H1 (cell line): Measurements from ENCODE around the gene VPS13C. TPM values are rescaled to one million over a fixed set of nuclear protein-coding genes. Genes with fewer than 3 reads are reported as not detected.

Experiments used
- CTCF ChIA-PET: fragments of 300-600 bp; sonication (Branson Sonifier 250); formaldehyde crosslinking; loops from one replicate; lab custom pipeline; 2021; ENCODE audit not compliant: partially characterized antibody; lab: Charles Lee
- POLR2A ChIA-PET: fragments of 300-600 bp; sonication (Branson Sonifier 250); formaldehyde crosslinking; loops from one replicate; lab custom pipeline; 2021; ENCODE audit warnings: inconsistent platforms; ENCODE audit not compliant: partially characterized antibody; lab: Charles Lee
- DNase-seq, 2 experiments: peaks; one replicate each; pipeline versions ENCODE4 v3.0.0 to v3.0.0-alpha.2; 2010 to 2022; ENCODE audit warnings: low spot score in 2 of 2, low read depth in 1 of 2, mixed read lengths in 1 of 2
- FAIRE-seq: peaks from 2 replicates; lab custom pipeline; 2011; peaks lifted over from hg19 to GRCh38; lab: Jason Lieb, UNC
- H2AFZ ChIP-seq: 2 replicates; pipeline ENCODE4 v1.8.1; 2012; ENCODE audit warnings: low read length, inconsistent platforms
- H2AK5ac ChIP-seq: 2 replicates; pipeline ENCODE4 v1.6.1; 2013; ENCODE audit warnings: low read depth, low read length
- H2BK120ac ChIP-seq: replicated peaks from 2 replicates; pipeline ENCODE3; 2013; ENCODE audit warnings: low read depth, low read length, inconsistent platforms
- H2BK12ac ChIP-seq: 2 replicates; pipeline ENCODE4 v1.6.1; 2013; ENCODE audit warnings: low read depth, low read length
- H2BK15ac ChIP-seq: 2 replicates; pipeline ENCODE4 v1.6.1; 2013; ENCODE audit warnings: low read length
- H2BK20ac ChIP-seq: 2 replicates; pipeline ENCODE4 v1.6.1; 2013; ENCODE audit warnings: low read length
- H2BK5ac ChIP-seq: 2 replicates; pipeline ENCODE4 v1.6.1; 2013; ENCODE audit warnings: low read depth, low read length
- H3K14ac ChIP-seq: 2 replicates; pipeline ENCODE4 v1.6.1; 2013; ENCODE audit warnings: inconsistent platforms; ENCODE audit not compliant: insufficient read length
- H3K18ac ChIP-seq: 2 replicates; pipeline ENCODE4 v1.6.1; 2013; ENCODE audit warnings: low read length; ENCODE audit errors: extremely low read depth
- H3K23ac ChIP-seq: 2 replicates; pipeline ENCODE4 v1.6.1; 2013; ENCODE audit warnings: inconsistent platforms; ENCODE audit not compliant: insufficient read length
- H3K23me2 ChIP-seq: 2 replicates; pipeline ENCODE4 v1.6.1; 2013; ENCODE audit warnings: low read depth, low read length
- H3K27ac ChIP-seq: 2 replicates; pipeline ENCODE4 v1.6.1; 2011; ENCODE audit warnings: low read depth, low read length, inconsistent platforms
- H3K27me3 ChIP-seq, 4 experiments: replicated peaks in 1 of 4; 1 replicate in 1 of 4; 2 replicates in 3 of 4; pipeline versions ENCODE4 v1.6.1 to v1.8.1; 2011 to 2013; ENCODE audit warnings: low read length in 3 of 4, mild to moderate bottlenecking in 3 of 4, inconsistent platforms in 2 of 4, mixed read lengths in 2 of 4, moderate library complexity in 1 of 4; ENCODE audit not compliant: control insufficient read depth in 3 of 4, insufficient read depth in 3 of 4; ENCODE audit errors: extremely low read depth in 1 of 4
- H3K36me3 ChIP-seq, 4 experiments: 2 replicates each; pipeline versions ENCODE4 v1.6.1 to v1.8.1; 2011 to 2013; ENCODE audit warnings: mild to moderate bottlenecking in 4 of 4, low read length in 3 of 4, moderate library complexity in 2 of 4, control low read depth in 1 of 4, inconsistent platforms in 1 of 4; ENCODE audit not compliant: insufficient read depth in 4 of 4, control insufficient read depth in 2 of 4
- H3K4ac ChIP-seq: replicated peaks from 2 replicates; pipeline ENCODE3; 2013; ENCODE audit warnings: low read length, low read depth, mixed read lengths, inconsistent platforms; ENCODE audit not compliant: insufficient read length
- H3K4me1 ChIP-seq, 4 experiments: replicated peaks in 1 of 4; 1 replicate in 1 of 4; 2 replicates in 3 of 4; pipeline versions ENCODE4 v1.6.1 to v1.8.1; 2011 to 2013; ENCODE audit warnings: low read length in 3 of 4, inconsistent platforms in 2 of 4, mixed read lengths in 1 of 4; ENCODE audit not compliant: insufficient read depth in 4 of 4, control insufficient read depth in 3 of 4
- H3K4me2 ChIP-seq, 2 experiments: 2 replicates each; pipeline versions ENCODE4 v1.6.1 to v1.8.1; 2011 to 2013; ENCODE audit warnings: low read depth in 2 of 2, low read length in 2 of 2, control low read depth in 1 of 2, inconsistent platforms in 1 of 2, mild to moderate bottlenecking in 1 of 2; ENCODE audit not compliant: insufficient read depth in 1 of 2
- H3K4me3 ChIP-seq, 4 experiments: fragments of 200-600, 300-600 bp in 1 of 4; sonication (generic), shearing (Covaris generic), sonication (Bioruptor Twin) in 1 of 4; 2 replicates each; pipeline versions ENCODE4 v1.5.1 to v1.8.1; 2011 to 2016; ENCODE audit warnings: low read length in 4 of 4, low read depth in 3 of 4, control low read depth in 2 of 4, inconsistent platforms in 2 of 4, mild to moderate bottlenecking in 2 of 4, mixed read lengths in 1 of 4, moderate library complexity in 1 of 4; ENCODE audit not compliant: insufficient read depth in 2 of 4; ENCODE audit errors: extremely low read depth in 1 of 4
- H3K56ac ChIP-seq: replicated peaks from 2 replicates; pipeline ENCODE3; 2013; ENCODE audit warnings: low read depth, mild to moderate bottlenecking, mixed read lengths, low read length, inconsistent platforms; ENCODE audit not compliant: insufficient read length
- H3K79me1 ChIP-seq: 2 replicates; pipeline ENCODE4 v1.6.1; 2013; ENCODE audit warnings: low read depth, low read length, control low read depth
- H3K79me2 ChIP-seq, 2 experiments: 2 replicates each; pipeline versions ENCODE4 v1.6.1 to v1.8.1; 2012 to 2013; ENCODE audit warnings: low read length in 2 of 2, mild to moderate bottlenecking in 2 of 2, inconsistent platforms in 1 of 2; ENCODE audit not compliant: insufficient read depth in 2 of 2, control insufficient read depth in 1 of 2
- H3K9ac ChIP-seq, 4 experiments: replicated peaks in 1 of 4; 1 replicate in 1 of 4; 2 replicates in 3 of 4; pipeline versions ENCODE4 v1.6.1 to v1.8.1; 2011 to 2013; ENCODE audit warnings: low read depth in 3 of 4, low read length in 3 of 4, control low read depth in 2 of 4, mild to moderate bottlenecking in 2 of 4, moderate library complexity in 2 of 4, inconsistent platforms in 1 of 4; ENCODE audit errors: extremely low read depth in 1 of 4
- H3K9me3 ChIP-seq, 2 experiments: 2 replicates each; pipeline versions ENCODE4 v1.6.1 to v1.8.1; 2012 to 2013; ENCODE audit warnings: mild to moderate bottlenecking in 2 of 2, moderate library complexity in 2 of 2, control low read depth in 1 of 2, inconsistent platforms in 1 of 2, low read depth in 1 of 2, low read length in 1 of 2, mixed read lengths in 1 of 2; ENCODE audit not compliant: insufficient read depth in 2 of 2
- H4K20me1 ChIP-seq, 2 experiments: replicated peaks in 1 of 2; 2 replicates each; pipeline versions ENCODE3 to v1.8.1; 2011 to 2013; ENCODE audit warnings: inconsistent platforms in 2 of 2, low read length in 2 of 2, mild to moderate bottlenecking in 1 of 2; ENCODE audit not compliant: insufficient read depth in 2 of 2, control insufficient read depth in 1 of 2
- H4K5ac ChIP-seq: 2 replicates; pipeline ENCODE4 v1.6.1; 2013; ENCODE audit warnings: low read length, low read depth, mixed read lengths, inconsistent platforms; ENCODE audit not compliant: insufficient read length
- H4K8ac ChIP-seq: 2 replicates; pipeline ENCODE4 v1.8.0; 2013; ENCODE audit warnings: mild to moderate bottlenecking, moderate library complexity, low read length, inconsistent platforms; ENCODE audit not compliant: insufficient read depth; ENCODE audit errors: extremely low read depth
- H4K91ac ChIP-seq: replicated peaks from 2 replicates; pipeline ENCODE3; 2013; ENCODE audit warnings: low read length, mixed read lengths, inconsistent platforms; ENCODE audit not compliant: insufficient read length
- ASH2L ChIP-seq: fragments of 200-600, 300-600 bp; sonication (generic); IDR thresholded peaks from one replicate; pipeline ENCODE4 v1.7.1; 2017; ENCODE audit warnings: low read length
- BRCA1 ChIP-seq: IDR thresholded peaks from 2 replicates; pipeline ENCODE4 v1.6.1; 2012; ENCODE audit warnings: low read depth, low read length, improper control_type of control experiment
- EZH2 ChIP-seq: fragments of 200-600 bp; sonication (generic); IDR thresholded peaks from 2 replicates; pipeline ENCODE4 v1.7.1; 2012; ENCODE audit warnings: low read depth, mild to moderate bottlenecking, moderate library complexity, low read length, inconsistent platforms; ENCODE audit not compliant: severe bottlenecking
- GTF2F1 ChIP-seq: IDR thresholded peaks from 2 replicates; pipeline ENCODE4 v1.6.1; 2012; ENCODE audit warnings: low read depth, low read length, improper control_type of control experiment, borderline replicate concordance
- KDM5A ChIP-seq: fragments of 200-600 bp; IDR thresholded peaks from 2 replicates; pipeline ENCODE4 v1.7.1; 2012; ENCODE audit warnings: mild to moderate bottlenecking, low read length, inconsistent platforms, mixed read lengths
- RXRA ChIP-seq: IDR thresholded peaks from 2 replicates; pipeline ENCODE4 v1.6.1; 2011; ENCODE audit warnings: low read depth, mild to moderate bottlenecking, low read length, moderate library complexity; ENCODE audit not compliant: insufficient read depth
- SIRT6 ChIP-seq: IDR thresholded peaks from one replicate; pipeline ENCODE4 v1.7.1; 2012; ENCODE audit warnings: low read length, inconsistent platforms
- SIX5 ChIP-seq: IDR thresholded peaks from 2 replicates; pipeline ENCODE4 v1.6.1; 2011; ENCODE audit warnings: mild to moderate bottlenecking, low read depth, low read length
- WGBS, 2 experiments: shearing (Covaris generic) in 1 of 2; methylation state at CpG; one replicate each; pipeline versions ENCODE4 v1.1.6 to v1.1.7; 2013 to 2015; ENCODE audit warnings: low lambda C conversion rate in 2 of 2, mixed read lengths in 2 of 2, inconsistent platforms in 1 of 2, low coverage in 1 of 2, missing lambda C conversion rate in 1 of 2; ENCODE audit not compliant: insufficient replicate concordance in 2 of 2, insufficient coverage in 1 of 2, insufficient read length in 1 of 2; ENCODE audit errors: extremely low coverage in 1 of 2, missing lambda C conversion rate in 1 of 2; 5-methylcytosine and 5-hydroxymethylcytosine counted together
- polyA plus RNA-seq, 7 experiments: library from polyadenylated mRNA; depleted of rRNA in 3 of 7; stranded (reverse) in 5 of 7; unstranded in 2 of 7; fragments of >200 nt in 5 of 7; fragments of 200-250 nt in 2 of 7; gene quantifications; 1 replicate in 5 of 7; 2 replicates in 1 of 7; 4 replicates in 1 of 7; pipeline versions ENCODE4 v1.2.1 to v1.2.3, GENCODE V29; 2011 to 2013; ENCODE audit warnings: missing spikeins in 2 of 7, mixed read lengths in 2 of 7
- total RNA-seq: library from RNA; stranded (reverse); fragmentation: NEBNext Ultra II Directional; extraction: Animal tissue kit (Norgen Biotek cat#: 25700); gene quantifications from 2 replicates; pipeline ENCODE4 v1.2.1, GENCODE V29; 2021

VPS13C gene
- total and polyA plus RNA-seq, 2 of the 8 experiments (the other 6 are each of a cell fraction or from before 2014, with no cell fraction given) = 4.8 to 18.8 TPM

DNA sequence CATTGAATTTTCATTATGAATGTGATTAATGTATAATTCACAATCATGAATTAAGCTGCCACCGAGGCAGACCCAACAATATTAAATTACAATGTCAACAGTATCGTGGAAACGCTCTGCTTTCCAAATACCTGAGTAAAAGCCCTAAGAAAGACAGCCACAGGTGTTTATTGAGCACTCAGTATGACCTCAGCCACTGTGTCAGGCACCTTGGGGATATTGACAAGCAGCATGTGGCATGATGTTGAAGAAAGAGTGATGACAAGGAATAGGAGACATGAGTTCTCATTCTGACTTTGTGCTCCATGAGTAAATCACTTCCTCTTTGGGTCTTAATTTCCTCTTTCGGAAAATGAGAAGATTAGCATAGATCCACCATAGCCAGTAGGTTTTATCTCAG lies 19.3 kb upstream of the VPS13C start:
- Histone ChIP-seq H3K9ac (no peak overlapping the region), H2BK120ac (no peak overlapping the region), H3K23me2 (no peaks in the 10 kb centered on the region), H3K23ac (no peak overlapping the region), H2BK12ac (no peak overlapping the region), H3K27ac (no peak overlapping the region), H4K8ac (no peak overlapping the region), H3K4me1 (no peaks in the 10 kb centered on the region), H3K56ac (no peak overlapping the region), H3K14ac (no peak overlapping the region), H2BK20ac (no peak overlapping the region), H3K79me1 (no peaks in the 10 kb centered on the region), H4K91ac (no peak overlapping the region), H3K4me3 (no peak overlapping the region), H3K27me3 (no peaks in the 10 kb centered on the region), H3K4me2 (no peak overlapping the region), H3K4ac (no peak overlapping the region), H3K18ac (no peak overlapping the region), H3K79me2 (no peaks in the 10 kb centered on the region), H2AFZ (no peak overlapping the region), H4K20me1 (no peaks in the 10 kb centered on the region), H3K36me3 (no peaks in the 10 kb centered on the region), H2BK5ac (no peak overlapping the region), H2BK15ac (no peak overlapping the region), H3K9me3 (no peaks in the 10 kb centered on the region), H2AK5ac (no peak overlapping the region), H4K5ac (no peak overlapping the region)
- ChIA-PET CTCF (interaction anchor here (0.6 to 1.3 kb wide), 3 partner anchors 9 to 963 kb away, joined by 3 read pairs; no protein-coding TSS in a partner anchor), POLR2A (no interaction called here)
- TF ChIP-seq GTF2F1 (no peak), KDM5A (no peak), SIX5 (no peak), RXRA (no peak), ASH2L (no peak), EZH2 (no peak), SIRT6 (no peak), BRCA1 (no peak)
- DNase-seq = no peak
- FAIRE-seq = no peak
- 89% methylated on average over 4 of the region's 4 CpGs; no CpG with 5 or more reads in 1 of the 2 experiments for WGBS, 2 experiments
